Right atrium auricular region (tissue), 2 donors: ENCODE data around the gene PPP1R14C. TPM values are rescaled to one million over a fixed set of nuclear protein-coding genes. Genes with fewer than 3 reads are reported as not detected.

ENCODE experiments used
- DNase-seq: peaks from one replicate; pipeline ENCODE4 v3.0.0-alpha.2; 2019; ENCODE audit warnings: low spot score
- H3K27ac ChIP-seq, 2 donors: fragments of 200-600 bp; sonication (generic); 1 replicate in 1 of 2; 2 replicates in 1 of 2; pipeline ENCODE4 v1.5.1; 2016 to 2019
- H3K27me3 ChIP-seq, 2 donors: fragments of 200-600 bp; sonication (generic); one replicate each; pipeline versions ENCODE4 v1.5.1 to v1.6.0; 2017 to 2019
- H3K36me3 ChIP-seq: fragments of 200-600 bp; sonication (generic); one replicate; pipeline ENCODE4 v1.5.1; 2016
- H3K4me1 ChIP-seq, 2 donors: fragments of 200-600 bp; sonication (generic); one replicate each; pipeline versions ENCODE4 v1.5.1 to v1.6.0; 2017 to 2019
- H3K4me3 ChIP-seq, 2 donors: fragments of 200-600 bp; sonication (generic); 1 replicate in 1 of 2; 2 replicates in 1 of 2; pipeline ENCODE4 v1.5.1; 2017 to 2019; ENCODE audit warnings: mild to moderate bottlenecking in 1 of 2, moderate library complexity in 1 of 2
- H3K9me3 ChIP-seq, 2 donors: fragments of 200-600 bp; sonication (generic); one replicate each; pipeline ENCODE4 v1.5.1; 2019
- CTCF ChIP-seq, 2 donors: fragments of 200-600 bp; sonication (generic); IDR thresholded peaks; one replicate each; pipeline ENCODE4 v1.5.1; 2019; ENCODE audit warnings: antibody characterized with exemption in 2 of 2
- total RNA-seq, 2 donors: library from RNA; depleted of rRNA; stranded (reverse); fragments of >200 nt; gene quantifications; one replicate each; pipeline ENCODE4 v1.1.0, GENCODE V29; 2016

PPP1R14C gene
- total RNA-seq, 2 donors from 2014 or later = 85.4 to 130 TPM

- Histone ChIP-seq H3K4me1 (no peaks in the 10 kb centered on the region), H3K27me3 (no peaks in the 10 kb centered on the region), H3K4me3 (no peak overlapping the region), H3K27ac (peak overlapping the region in 1 of 2 donors; percentile 29), H3K36me3 (no peaks in the 10 kb centered on the region), H3K9me3 (peaks cover 0 to 14% of the 10 kb centered on the region in 2 donors)
- no peak for DNase-seq
- no peak for TF ChIP-seq CTCF (IDR thresholded peaks at IDR 0.05)
These were observed 154.0 kb downstream of the PPP1R14C start for GRCh38 chr6:150296890-150297289.

GRCh38 chr6:150297327-150298029 lies 154.6 kb downstream of the PPP1R14C start:
- Histone ChIP-seq H3K27ac (peak overlapping the region in 1 of 2 donors; percentile 29), H3K27me3 (no peaks in the 10 kb centered on the region), H3K4me1 (no peaks in the 10 kb centered on the region), H3K36me3 (no peaks in the 10 kb centered on the region), H3K9me3 (peaks cover 0 to 14% of the 10 kb centered on the region in 2 donors), H3K4me3 (no peak overlapping the region)
- TF ChIP-seq CTCF (IDR thresholded peaks at IDR 0.05) = no peak
- DNase-seq = no peak

- no peak for TF ChIP-seq CTCF (IDR thresholded peaks at IDR 0.05)
- no peak for DNase-seq
- no peaks in the 10 kb centered on the region for H3K36me3 ChIP-seq
- peaks cover 0 to 14% of the 10 kb centered on the region in 2 donors for H3K9me3 ChIP-seq
- no peak overlapping the region for H3K4me3 ChIP-seq
- H3K27ac ChIP-seq = peak overlapping the region in 1 of 2 donors; percentile 1
- no peaks in the 10 kb centered on the region for H3K27me3 ChIP-seq
- no peaks in the 10 kb centered on the region for H3K4me1 ChIP-seq
These were observed 155.2 kb downstream of the PPP1R14C start for GRCh38 chr6:150298030-150298380.

- Histone ChIP-seq H3K27ac (no peak overlapping the region), H3K27me3 (no peaks in the 10 kb centered on the region), H3K9me3 (peaks cover 0 to 14% of the 10 kb centered on the region in 2 donors), H3K4me3 (no peak overlapping the region), H3K4me1 (no peaks in the 10 kb centered on the region), H3K36me3 (no peaks in the 10 kb centered on the region)
- DNase-seq = no peak
- no peak for TF ChIP-seq CTCF (IDR thresholded peaks at IDR 0.05)
These were observed 155.8 kb downstream of the PPP1R14C start for GRCh38 chr6:150298676-150299075.

Other genes starting within 250 kb of the PPP1R14C start
- gene RAET1E, start 244.9 kb upstream of the PPP1R14C start, total RNA-seq = 1 to 10 TPM in 1 of 2 donors, under 1 TPM in 1; 0.52 to 4.3 TPM
- gene RAET1G, start 219.9 kb upstream of the PPP1R14C start, total RNA-seq = 1 to 10 TPM; 1.5 to 1.6 TPM
- 1 to 10 TPM in 1 of 2 donors, under 1 TPM in 1; 0.82 to 2.4 TPM for gene ULBP2, start 201.0 kb upstream of the PPP1R14C start, total RNA-seq
- gene ULBP1, start 179.1 kb upstream of the PPP1R14C start, total RNA-seq = under 1 TPM; 0.11 to 0.31 TPM
- not detected for gene RAET1L, start 117.5 kb upstream of the PPP1R14C start, total RNA-seq
- 1 to 10 TPM; 1.4 to 2.0 TPM for gene ULBP3, start 73.9 kb upstream of the PPP1R14C start, total RNA-seq
- gene IYD, start 226.0 kb downstream of the PPP1R14C start, total RNA-seq = not detected